ENCODE data around the gene COG3.

Gene COG3

GRCh38 chr13:45445053-45445452, 19.7 kb upstream of the COG3 start:
- no peak for DNase-seq

GRCh38 chr13:45446181-45446580, 18.6 kb upstream of the COG3 start:
- DNase-seq, result no peak

GRCh38 chr13:45447050-45447661, 17.6 kb upstream of the COG3 start:
- no peak for DNase-seq

GRCh38 chr13:45448965-45449559, 15.7 kb upstream of the COG3 start:
- DNase-seq, result no peak

- DNase-seq, result no peak
Measured at GRCh38 chr13:45451282-45451681, 13.5 kb upstream of the COG3 start.

GRCh38 chr13:45454204-45454603, 10.5 kb upstream of the COG3 start:
- no peak for DNase-seq

GRCh38 chr13:45456196-45456972, 8.4 kb upstream of the COG3 start:
- no peak for DNase-seq

- DNase-seq, result peak in 3 of 58 donors; percentile 2 to 12 (median 5)
Measured at GRCh38 chr13:45464141-45464686, 525 bp upstream of the COG3 start.

GRCh38 chr13:45466359-45466758, 1.6 kb downstream of the COG3 start:
- DNase-seq, result no peak

GRCh38 chr13:45468635-45469034, 3.9 kb downstream of the COG3 start:
- no peak for DNase-seq

GRCh38 chr13:45472171-45472705, 7.5 kb downstream of the COG3 start:
- no peak for DNase-seq

- no peak for DNase-seq
Measured at GRCh38 chr13:45473627-45474026, 8.9 kb downstream of the COG3 start.

GRCh38 chr13:45474584-45475454, 10.1 kb downstream of the COG3 start:
- no peak for DNase-seq

GRCh38 chr13:45479661-45480060, 14.9 kb downstream of the COG3 start:
- no peak for DNase-seq

- no peak for DNase-seq
Measured at GRCh38 chr13:45481688-45482087, 16.9 kb downstream of the COG3 start.

- DNase-seq, result no peak
Measured at GRCh38 chr13:45482571-45483173, 17.9 kb downstream of the COG3 start.

- no peak for DNase-seq
Measured at GRCh38 chr13:45487604-45488003, 22.9 kb downstream of the COG3 start.

GRCh38 chr13:45490068-45490467, 25.3 kb downstream of the COG3 start:
- no peak for DNase-seq

GRCh38 chr13:45492538-45492937, 27.8 kb downstream of the COG3 start:
- DNase-seq, result no peak

- no peak for DNase-seq
Measured at GRCh38 chr13:45496942-45497341, 32.2 kb downstream of the COG3 start.
